T47D (cell line): ENCODE results near the gene NT5C2.
A peak's percentile ranks its signal among the peaks of the same experiment; 100 is the strongest.
"Not testable (repeated sequence)": the region's sequence is repeated elsewhere in the genome, so short reads cannot be mapped to it uniquely, and the experiment has no call there.

Experiments used
- DNase-seq, 2 experiments: peaks; one replicate each; pipeline versions ENCODE4 v3.0.0 to v3.0.0-alpha.2; 2011 to 2012; ENCODE audit warnings: low read depth in 1 of 2, low spot score in 1 of 2
- JUND ChIP-seq: IDR thresholded peaks from 2 replicates; pipeline ENCODE4 v1.6.1; 2012; ENCODE audit warnings: low read depth
- in situ Hi-C: cut with HindIII; loops from 2 replicates; pipeline ENCODE4 v1.10.0; 2016; ENCODE audit warnings: low sequenced_read_pairs, low pct_unique_long_range_greater_than_20kb

Gene NT5C2

GRCh38 chr10:103171278-103171677 lies 21.8 kb downstream of the NT5C2 start:
- in situ Hi-C loops: no loop called here
- DNase-seq: no peak
- TF ChIP-seq JUND: no peak

- in situ Hi-C loops: no loop called here
- no peak for TF ChIP-seq JUND
- DNase-seq: peak in 1 of 2 experiments; percentile 75
Observed at GRCh38 chr10:103168438-103168837, 24.6 kb downstream of the NT5C2 start.

DNA sequence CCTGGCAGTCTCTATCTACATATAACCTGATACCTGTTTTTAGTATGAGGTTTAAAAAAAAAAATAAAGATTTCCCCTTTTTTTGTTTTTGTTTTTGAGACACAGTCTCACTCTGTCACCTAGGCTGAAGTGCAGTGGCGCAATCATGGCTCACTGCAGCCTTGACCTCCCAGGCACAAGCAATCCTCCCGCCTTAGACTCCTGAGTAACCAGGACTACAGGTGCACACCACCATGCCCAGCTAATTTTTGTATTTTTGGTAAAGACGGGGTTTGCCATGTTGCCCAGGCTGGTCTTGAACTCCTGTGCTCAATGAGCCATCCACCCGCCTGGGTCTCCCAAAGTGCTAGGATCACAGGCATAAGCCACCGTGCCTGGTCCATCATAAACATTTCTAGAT lies 25.5 kb downstream of the NT5C2 start:
- in situ Hi-C loops: not testable (repeated sequence)

GRCh38 chr10:103166523-103166922 lies 26.5 kb downstream of the NT5C2 start:
- no peak for TF ChIP-seq JUND
- DNase-seq: no peak
- in situ Hi-C loops: no loop called here

More for the DNA sequence above, 25.5 kb downstream of the NT5C2 start:
- DNase-seq: not testable (repeated sequence)

- DNase-seq, in situ Hi-C loops: not testable (repeated sequence)
Observed at GRCh38 chr10:103163766-103164403, 29.2 kb downstream of the NT5C2 start.

DNA sequence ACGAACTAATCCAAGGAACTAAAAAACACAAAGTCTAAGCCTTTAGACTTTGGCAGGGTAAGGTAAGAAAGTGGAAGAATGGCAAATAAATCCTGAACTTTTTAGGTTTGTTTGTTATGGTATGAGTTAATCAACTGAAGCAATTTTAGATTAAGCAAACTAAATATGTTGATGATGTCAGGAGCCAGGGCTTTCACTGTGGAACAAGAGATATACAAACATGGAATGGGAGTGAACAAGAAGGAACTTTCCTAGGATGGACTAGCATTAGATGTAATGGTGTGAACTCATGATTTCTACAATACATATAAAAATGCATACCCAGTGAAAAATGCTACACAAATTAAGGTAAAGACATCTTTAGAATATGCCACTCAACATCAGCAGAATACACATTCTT lies 35.8 kb downstream of the NT5C2 start:
- no peak for DNase-seq
- in situ Hi-C loops: no loop called here
- TF ChIP-seq JUND: no peak

- no peak for DNase-seq
- no peak for TF ChIP-seq JUND
- in situ Hi-C loops: no loop called here
Observed at GRCh38 chr10:103155471-103156085, 37.5 kb downstream of the NT5C2 start.

DNA sequence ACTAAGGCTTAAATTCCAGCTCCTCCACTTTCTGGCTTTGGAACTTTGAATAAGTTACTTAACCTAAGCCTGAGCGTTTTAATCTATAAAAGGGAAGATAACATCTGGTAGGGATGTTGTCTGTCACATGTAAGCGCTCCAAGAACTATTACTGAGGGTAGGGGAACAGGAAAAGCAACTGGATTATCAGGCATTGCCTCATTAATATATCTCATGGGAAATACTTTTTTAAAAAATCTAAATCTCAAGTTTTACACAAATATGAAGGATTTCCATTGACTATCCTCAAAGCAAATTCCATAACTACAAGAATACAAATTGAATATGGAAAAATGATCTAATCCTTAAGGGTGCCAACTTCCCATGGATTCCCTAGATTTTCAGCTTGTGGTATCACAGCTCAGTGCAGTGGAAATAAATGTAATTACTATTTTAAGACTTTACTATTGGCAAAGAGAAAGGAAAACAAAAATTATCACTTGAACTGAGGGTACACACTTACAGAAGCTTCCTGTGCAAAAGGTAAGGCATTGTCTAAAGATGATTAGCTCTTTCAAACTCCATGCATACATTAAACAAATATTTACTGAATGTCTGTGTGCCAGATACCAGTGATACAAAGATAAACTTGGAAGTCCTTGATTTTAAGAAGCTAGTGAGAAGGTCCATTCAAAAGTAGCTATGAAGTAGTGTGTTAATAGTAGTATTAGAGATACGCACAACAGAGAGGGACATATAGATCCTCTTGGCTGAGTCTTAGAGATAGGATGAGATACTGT lies 38.4 kb downstream of the NT5C2 start:
- DNase-seq: peak in 1 of 2 experiments; percentile 26
- in situ Hi-C loops: no loop called here

DNA sequence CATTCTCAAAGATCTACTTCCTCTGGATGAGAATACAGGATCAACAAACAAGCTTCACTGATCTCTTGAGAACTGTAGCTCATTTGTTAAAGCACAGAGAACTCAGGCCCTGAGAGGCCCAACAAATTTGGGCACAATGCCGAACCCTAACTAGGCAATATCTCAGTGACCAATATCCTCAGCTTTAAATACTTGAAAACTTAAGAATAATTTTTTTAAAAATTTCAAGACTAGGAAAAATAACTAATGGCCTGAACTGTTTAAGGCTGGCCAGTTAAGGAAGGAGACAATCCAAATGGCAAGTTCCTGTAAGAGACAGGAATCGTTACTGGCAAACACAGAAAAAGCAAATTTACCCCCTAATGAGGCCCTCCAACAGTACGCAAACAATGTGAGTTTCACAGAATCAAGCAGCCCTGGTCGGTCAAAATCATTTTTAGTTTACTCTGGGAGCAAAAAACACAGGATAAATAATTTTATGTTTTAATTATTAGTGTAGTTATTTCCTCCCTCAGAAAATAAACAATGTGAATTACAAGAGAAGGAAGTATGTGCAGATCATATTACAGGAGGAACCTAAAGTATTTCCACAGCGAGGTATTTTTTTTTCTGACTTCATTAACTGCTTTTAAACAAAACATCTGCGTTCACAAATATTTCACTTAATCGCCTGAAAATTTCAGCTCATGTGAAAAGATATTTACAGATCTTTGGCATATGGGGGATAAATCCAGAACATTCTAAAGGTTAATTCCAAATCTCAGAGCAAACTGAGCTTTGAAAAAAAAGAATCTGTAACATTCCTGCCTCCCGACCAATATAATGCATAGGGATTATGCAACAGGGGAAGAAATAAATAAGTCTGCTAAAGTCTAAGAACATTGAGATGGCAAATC lies 39.5 kb downstream of the NT5C2 start:
- in situ Hi-C loops: no loop called here
- DNase-seq: no peak
- TF ChIP-seq JUND: no peak

More for the DNA sequence above, 38.4 kb downstream of the NT5C2 start:
- TF ChIP-seq JUND: no peak

GRCh38 chr10:103149991-103150622 lies 43.0 kb downstream of the NT5C2 start:
- in situ Hi-C loops: no loop called here
- TF ChIP-seq JUND: no peak
- no peak for DNase-seq

DNA sequence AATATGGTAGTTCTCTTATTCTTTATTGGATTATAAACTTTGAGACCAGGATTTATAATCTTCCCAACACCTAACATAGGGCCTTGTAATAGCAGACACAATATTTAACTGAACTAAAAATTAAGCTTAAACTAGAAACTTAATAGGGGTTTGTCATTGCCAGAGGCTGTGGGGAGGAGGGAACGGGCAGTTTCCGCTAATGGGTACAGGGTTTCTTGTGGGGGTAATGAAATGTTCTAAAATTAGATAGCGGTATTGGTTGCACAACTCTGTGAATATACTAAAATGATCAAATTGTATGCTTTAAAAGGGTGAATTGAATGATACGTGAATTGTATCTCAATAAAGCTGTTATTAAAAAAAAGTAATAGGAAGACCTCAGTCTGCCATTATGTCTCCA lies 45.4 kb downstream of the NT5C2 start:
- DNase-seq: no peak
- in situ Hi-C loops: no loop called here
- no peak for TF ChIP-seq JUND
